ENCODE data around the gene RNF217.

Gene RNF217

DNA sequence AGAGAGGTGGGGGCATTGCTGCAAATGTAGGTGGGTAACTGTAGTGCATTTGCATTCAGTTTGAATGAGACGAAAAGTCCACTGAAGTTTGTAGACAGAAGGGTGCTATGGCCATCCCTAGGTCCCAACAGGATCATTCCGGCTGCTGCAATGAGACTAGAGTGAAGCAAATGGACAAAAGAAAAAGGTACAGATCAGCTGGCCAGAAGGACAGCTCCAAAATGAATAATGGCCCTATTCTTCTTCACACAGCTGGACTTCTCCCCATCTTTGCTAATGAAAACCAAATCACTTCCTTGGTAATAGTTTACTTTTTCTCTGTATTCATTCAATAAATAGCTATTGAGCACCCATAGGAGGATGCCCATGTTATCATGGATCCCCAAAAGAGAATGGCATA lies 134.9 kb downstream of the RNF217 start:
- no peak for DNase-seq (ENCODE audit: extremely low read depth, low read depth)
- TF ChIP-seq, protein P1, sequence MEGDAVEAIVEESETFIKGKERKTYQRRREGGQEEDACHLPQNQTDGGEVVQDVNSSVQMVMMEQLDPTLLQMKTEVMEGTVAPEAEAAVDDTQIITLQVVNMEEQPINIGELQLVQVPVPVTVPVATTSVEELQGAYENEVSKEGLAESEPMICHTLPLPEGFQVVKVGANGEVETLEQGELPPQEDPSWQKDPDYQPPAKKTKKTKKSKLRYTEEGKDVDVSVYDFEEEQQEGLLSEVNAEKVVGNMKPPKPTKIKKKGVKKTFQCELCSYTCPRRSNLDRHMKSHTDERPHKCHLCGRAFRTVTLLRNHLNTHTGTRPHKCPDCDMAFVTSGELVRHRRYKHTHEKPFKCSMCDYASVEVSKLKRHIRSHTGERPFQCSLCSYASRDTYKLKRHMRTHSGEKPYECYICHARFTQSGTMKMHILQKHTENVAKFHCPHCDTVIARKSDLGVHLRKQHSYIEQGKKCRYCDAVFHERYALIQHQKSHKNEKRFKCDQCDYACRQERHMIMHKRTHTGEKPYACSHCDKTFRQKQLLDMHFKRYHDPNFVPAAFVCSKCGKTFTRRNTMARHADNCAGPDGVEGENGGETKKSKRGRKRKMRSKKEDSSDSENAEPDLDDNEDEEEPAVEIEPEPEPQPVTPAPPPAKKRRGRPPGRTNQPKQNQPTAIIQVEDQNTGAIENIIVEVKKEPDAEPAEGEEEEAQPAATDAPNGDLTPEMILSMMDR (IDR thresholded peaks at IDR 0.05; ENCODE audit: low read depth, low read length) = no peak

DNA sequence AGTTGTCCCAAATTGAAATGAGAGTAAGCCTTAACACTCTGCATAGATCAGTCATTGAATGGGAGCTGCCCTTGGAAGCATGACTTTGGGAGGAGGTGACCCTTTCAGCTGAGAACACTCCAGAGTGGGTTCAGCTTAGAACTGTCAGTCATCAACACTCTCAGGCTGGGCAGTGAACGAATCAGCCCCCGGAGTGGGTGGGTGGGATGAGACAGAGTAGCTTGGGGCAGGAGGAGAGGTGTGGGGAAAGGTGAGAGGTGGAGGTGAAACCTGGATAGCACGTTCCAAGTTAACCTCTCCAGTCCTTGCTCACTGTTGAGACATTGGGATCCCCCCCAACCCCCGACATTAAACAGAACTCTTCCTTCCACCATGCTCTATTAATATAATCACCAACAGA lies 136.0 kb downstream of the RNF217 start:
- DNase-seq (ENCODE audit: extremely low read depth, low read depth) = no peak
- TF ChIP-seq, protein P1 (IDR thresholded peaks at IDR 0.05; ENCODE audit: low read depth, low read length) = no peak

DNA sequence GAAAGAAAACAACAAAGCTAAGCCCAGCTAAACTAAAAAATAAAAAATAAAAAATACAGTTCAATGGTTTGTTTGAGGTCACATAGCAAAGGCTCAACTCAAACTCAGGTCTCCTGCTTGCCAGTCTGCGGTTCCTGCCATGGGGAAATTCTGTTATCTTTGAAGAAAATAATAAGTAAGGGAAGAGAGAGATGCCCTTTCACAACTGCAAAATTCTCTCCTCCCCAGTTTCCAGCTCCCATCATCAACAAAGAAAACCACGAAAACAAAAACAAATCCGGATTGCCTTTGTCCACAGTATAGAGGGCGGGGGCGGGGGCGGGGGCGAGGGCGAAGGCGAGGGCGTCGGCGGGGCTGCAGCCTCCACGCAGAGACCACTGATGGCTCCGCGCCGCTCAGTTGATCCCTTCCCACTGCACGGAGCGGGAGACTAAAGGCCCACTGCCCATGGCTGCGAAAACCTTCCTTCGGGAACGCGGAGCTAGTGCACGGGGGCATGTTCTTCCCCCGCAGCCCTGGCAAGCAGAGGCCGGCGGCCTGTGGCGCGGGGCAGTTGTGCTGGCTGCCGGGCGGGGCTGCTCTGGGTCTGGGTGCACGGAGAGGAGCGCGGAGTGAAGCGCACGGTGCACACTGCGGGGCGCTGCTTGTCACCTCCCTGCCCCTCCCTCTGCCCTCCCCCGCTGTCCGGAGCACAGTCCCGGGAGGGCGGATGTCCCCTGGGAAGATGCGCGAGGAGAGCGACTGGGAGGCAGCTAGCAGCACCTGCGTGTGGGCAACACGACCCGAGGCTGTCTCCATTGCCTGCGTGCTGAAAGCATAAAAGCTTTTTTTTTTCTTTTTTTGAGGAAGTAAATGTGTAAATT lies 137.2 kb downstream of the RNF217 start:
- TF ChIP-seq, protein P1 (IDR thresholded peaks at IDR 0.05; ENCODE audit: low read depth, low read length) = no peak; the same call in 1 of the 2 replicates
- DNase-seq (ENCODE audit: extremely low read depth, low read depth) = no peak

DNA sequence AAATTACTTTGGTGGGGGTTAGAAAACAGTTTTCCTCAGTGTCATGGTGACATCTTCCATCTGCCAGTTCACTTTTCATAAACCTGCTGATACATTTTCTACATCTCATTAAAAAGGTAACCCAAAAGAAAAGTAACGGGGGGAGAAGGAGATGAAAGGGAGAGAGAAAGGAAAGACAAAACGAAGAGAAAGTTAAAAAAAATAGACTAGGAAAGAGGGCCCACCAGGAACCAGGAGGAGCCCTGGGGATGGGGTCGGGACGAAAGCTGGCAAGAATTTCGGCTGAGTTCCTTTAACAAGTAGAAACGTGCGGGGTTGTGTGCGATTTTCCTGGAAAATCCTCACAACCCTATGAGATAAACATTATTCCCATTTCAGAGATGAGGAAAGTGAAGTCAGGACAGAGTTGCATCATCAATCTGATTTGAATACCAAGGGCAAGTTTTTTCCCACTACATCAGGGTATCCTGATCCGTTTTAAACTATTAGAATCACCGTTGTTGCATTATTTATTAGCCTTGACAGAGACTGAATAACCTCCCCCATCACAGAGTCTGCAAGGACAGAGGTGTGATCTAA lies 137.9 kb downstream of the RNF217 start:
- TF ChIP-seq, protein P1 (IDR thresholded peaks at IDR 0.05; ENCODE audit: low read depth, low read length) = no peak

DNA sequence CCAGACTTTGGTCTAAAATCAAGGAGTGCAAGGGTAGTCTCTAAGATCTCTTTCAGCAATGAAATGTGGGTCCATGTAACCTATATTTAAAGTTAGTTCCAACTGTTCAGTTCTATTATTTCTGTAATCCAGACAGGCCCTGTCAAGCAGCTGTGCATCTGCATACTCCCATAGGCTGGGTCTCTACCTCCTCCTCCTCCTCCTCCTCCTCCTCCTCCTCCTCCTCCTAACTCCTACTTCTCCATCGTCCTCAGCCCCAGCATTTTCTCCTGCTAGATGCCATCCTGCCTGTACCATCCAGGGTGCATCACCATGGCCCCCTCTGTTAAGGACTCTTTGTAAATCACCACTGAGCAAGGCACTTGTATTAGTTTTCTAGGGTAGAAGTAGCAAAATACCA lies 138.9 kb downstream of the RNF217 start:
- TF ChIP-seq, protein P1 (IDR thresholded peaks at IDR 0.05; ENCODE audit: low read depth, low read length) = no peak
- DNase-seq (ENCODE audit: extremely low read depth, low read depth) = no peak

More for the DNA sequence above, 137.9 kb downstream of the RNF217 start:
- no peak for DNase-seq (ENCODE audit: extremely low read depth, low read depth)

DNA sequence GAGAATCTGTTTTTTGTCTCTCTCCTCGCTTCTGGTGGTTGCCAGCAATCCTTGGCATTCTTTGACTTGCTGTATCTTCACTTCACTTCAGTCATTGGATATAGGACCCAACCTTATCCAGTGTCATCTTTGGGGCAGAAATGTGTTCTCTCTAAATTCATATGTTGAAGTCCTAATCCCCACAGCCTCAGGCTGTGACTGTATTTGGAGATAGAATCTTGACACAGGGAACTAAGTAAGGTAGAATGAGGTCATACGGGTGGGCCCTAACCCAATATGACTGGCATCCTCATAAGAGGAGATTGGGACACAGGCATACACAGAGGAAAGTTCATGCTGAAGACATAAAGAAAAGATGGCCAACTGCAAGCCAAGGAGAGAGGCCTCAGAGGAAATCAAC lies 139.4 kb downstream of the RNF217 start:
- DNase-seq (ENCODE audit: extremely low read depth, low read depth) = no peak
- TF ChIP-seq, protein P1 (IDR thresholded peaks at IDR 0.05; ENCODE audit: low read depth, low read length) = no peak

DNA sequence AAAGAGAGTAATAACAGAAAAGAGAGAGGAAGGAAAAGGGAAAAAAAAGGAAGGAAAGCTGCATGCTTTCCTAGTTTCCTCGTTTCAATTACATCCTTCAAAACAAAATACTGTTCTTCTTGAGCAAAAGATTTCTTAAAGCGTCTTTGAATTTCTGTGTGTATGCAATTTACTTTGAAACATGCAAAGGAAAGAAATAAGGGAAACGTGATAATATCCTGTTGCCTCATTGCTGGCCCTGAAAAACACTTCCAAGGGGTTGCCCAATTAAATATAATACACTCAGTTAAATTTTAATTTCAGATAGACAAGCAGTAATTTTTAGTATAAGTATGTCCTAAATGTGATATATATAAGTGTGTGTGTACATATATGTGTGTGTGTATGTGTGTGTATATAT lies 140.2 kb downstream of the RNF217 start:
- DNase-seq (ENCODE audit: extremely low read depth, low read depth) = no peak
- TF ChIP-seq, protein P1 (IDR thresholded peaks at IDR 0.05; ENCODE audit: low read depth, low read length) = no peak

All from AG09319 (cell line).